Colonic mucosa (tissue), 4 donors: ENCODE measurements around the gene ABLIM2. TPM values are rescaled to one million over a fixed set of nuclear protein-coding genes. Genes with fewer than 3 reads are reported as not detected.

Experiments used
- DNase-seq: peaks from one replicate; pipeline ENCODE4 v3.0.0-alpha.2; 2020
- H3K27ac ChIP-seq: fragments of 200-600 bp; one replicate; pipeline ENCODE4 v1.8.0; 2021
- H3K27me3 ChIP-seq: fragments of 200-600 bp; one replicate; pipeline ENCODE4 v1.8.0; 2021
- H3K36me3 ChIP-seq: fragments of 200-600 bp; one replicate; pipeline ENCODE4 v1.8.0; 2021
- H3K4me1 ChIP-seq: fragments of 200-600 bp; one replicate; pipeline ENCODE4 v1.8.0; 2021; ENCODE audit warnings: mild to moderate bottlenecking
- H3K4me3 ChIP-seq: fragments of 200-600 bp; one replicate; pipeline ENCODE4 v1.8.0; 2021
- H3K9ac ChIP-seq, 2 donors: one replicate each; pipeline ENCODE4 v1.7.0; 2013; ENCODE audit warnings: control low read depth in 2 of 2, low read depth in 2 of 2, low read length in 2 of 2
- H3K9me3 ChIP-seq: fragments of 200-600 bp; one replicate; pipeline ENCODE4 v1.8.0; 2021
- intact Hi-C: fragments of 100-400 bp; cut with DNase I; formaldehyde crosslinking; loops from one replicate; pipeline ENCODE4 v1.14.1; 2022
- total RNA-seq, 2 donors: library from RNA; stranded (reverse); fragmentation: NEBNext Ultra II Directional in 1 of 2; extraction: Animal tissue kit (Norgen Biotek cat#: 25700) in 1 of 2; gene quantifications; one replicate each; pipeline ENCODE4 v1.2.1, GENCODE V29; 2021
- TF ChIP-seq, protein P1 (sequence below): fragments of 200-600 bp; IDR thresholded peaks from one replicate; pipeline ENCODE4 v1.8.0; 2022; ENCODE audit warnings: antibody characterized with exemption, mild to moderate bottlenecking
- donor health status: healthy.
- donor health status: DM: no; HTN: no; CAD: no.
- donor health status: DM: no; HTN: no; CAD: no.

ABLIM2 gene
- total RNA-seq, 2 donors from 2014 or later: 11.1 to 11.5 TPM

DNA sequence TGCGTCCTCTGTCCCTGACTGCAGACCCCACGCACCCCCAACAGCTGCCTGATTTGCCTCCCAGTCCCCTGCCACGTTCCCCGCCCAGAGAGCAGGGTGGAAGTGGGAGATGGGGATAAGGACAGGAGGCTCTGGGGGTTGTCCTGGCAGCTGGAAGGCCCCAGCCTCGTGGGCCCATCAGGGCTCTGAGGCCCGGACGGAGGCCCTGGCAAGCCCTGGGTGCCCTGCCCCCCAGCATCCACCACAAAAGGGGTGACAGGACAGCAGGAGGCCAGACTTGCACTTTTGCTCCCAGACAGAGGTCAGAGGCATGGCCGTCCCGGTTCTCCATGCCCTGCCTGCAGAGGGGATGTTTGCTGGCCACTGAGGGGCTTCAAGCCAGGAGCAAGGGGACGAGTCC lies 45.2 kb upstream of the ABLIM2 start:
- TF ChIP-seq, protein P1, sequence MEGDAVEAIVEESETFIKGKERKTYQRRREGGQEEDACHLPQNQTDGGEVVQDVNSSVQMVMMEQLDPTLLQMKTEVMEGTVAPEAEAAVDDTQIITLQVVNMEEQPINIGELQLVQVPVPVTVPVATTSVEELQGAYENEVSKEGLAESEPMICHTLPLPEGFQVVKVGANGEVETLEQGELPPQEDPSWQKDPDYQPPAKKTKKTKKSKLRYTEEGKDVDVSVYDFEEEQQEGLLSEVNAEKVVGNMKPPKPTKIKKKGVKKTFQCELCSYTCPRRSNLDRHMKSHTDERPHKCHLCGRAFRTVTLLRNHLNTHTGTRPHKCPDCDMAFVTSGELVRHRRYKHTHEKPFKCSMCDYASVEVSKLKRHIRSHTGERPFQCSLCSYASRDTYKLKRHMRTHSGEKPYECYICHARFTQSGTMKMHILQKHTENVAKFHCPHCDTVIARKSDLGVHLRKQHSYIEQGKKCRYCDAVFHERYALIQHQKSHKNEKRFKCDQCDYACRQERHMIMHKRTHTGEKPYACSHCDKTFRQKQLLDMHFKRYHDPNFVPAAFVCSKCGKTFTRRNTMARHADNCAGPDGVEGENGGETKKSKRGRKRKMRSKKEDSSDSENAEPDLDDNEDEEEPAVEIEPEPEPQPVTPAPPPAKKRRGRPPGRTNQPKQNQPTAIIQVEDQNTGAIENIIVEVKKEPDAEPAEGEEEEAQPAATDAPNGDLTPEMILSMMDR: no peak
- H3K36me3 ChIP-seq: no peaks in the 10 kb centered on the region
- no peak overlapping the region for H3K9ac ChIP-seq
- no peak overlapping the region for H3K4me3 ChIP-seq
- intact Hi-C loops: no loop called here
- no peaks in the 10 kb centered on the region for H3K9me3 ChIP-seq
- no peak for DNase-seq
- no peaks in the 10 kb centered on the region for H3K4me1 ChIP-seq
- no peak overlapping the region for H3K27ac ChIP-seq
- no peaks in the 10 kb centered on the region for H3K27me3 ChIP-seq

DNA sequence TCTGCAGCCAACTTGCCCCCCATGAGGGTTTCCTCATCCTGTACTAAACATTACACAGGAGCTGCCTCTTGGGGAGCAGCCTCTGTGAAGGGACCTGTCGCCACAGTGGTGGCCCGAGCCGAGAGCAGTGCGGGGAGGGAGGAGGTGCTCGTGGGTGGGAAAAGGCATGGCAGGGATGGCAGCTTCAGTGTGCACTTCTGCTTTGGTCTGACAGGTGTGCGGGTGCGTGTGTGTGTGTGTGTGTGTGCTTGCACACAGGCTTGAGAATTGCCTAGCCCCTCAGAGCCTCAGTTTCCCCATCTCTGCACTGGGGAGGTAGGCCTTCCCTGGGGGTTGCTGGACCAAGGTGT lies 44.4 kb upstream of the ABLIM2 start:
- intact Hi-C loops: no loop called here
- Histone ChIP-seq H3K27me3 (no peaks in the 10 kb centered on the region), H3K9ac (no peak overlapping the region), H3K36me3 (no peaks in the 10 kb centered on the region), H3K27ac (no peak overlapping the region), H3K9me3 (no peaks in the 10 kb centered on the region), H3K4me3 (no peak overlapping the region), H3K4me1 (peaks cover 8% of the 10 kb centered on the region)
- no peak for DNase-seq
- TF ChIP-seq, protein P1: no peak

DNA sequence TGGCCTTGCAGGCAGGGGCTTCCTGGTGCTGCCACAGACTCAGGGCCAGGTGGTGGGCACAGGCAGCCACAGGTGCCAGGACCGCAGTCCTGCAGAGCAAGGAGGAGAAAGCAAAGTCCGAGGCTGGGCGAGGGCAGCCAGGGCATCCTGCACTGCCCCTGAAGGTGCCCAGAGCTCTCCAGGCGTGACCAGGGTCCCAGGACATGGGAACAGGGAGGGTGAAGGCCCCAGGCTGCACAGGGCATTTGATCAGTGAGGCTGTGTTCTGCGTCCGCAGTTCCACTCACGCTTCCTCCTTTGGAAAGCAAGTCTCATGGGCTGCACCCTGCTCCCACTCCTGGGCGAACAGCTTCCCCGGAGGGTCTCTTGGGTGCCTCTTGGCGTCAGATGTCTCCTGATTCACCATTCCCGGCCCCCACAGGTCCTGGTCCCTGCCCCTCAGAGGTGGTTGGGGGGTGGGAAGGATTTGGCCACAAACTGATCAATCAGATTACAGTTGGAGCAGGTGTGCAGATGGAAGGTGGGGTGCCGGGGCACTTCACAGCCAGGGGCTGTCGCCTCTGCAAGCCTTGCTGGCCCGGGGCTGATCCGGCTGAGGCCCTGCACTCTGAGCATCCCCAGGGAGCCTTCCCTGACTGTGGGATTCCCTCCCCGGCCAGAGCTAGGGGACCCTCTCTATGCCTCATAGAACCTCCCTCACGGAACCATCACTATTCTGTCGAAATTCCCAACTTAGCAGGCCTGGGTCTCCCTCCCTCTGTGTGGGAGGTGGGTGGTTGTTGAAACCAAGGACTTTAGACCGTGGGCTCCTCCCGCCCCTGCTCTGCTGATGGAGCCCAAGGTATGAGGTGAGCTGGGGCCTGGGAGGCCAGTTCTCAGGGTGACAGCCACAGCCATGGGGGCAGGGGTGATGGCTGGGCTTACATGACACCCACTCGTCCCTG lies 43.8 kb upstream of the ABLIM2 start:
- DNase-seq: no peak
- Histone ChIP-seq H3K4me1 (peaks cover 8% of the 10 kb centered on the region), H3K4me3 (no peak overlapping the region), H3K9me3 (no peaks in the 10 kb centered on the region), H3K9ac (no peak overlapping the region), H3K36me3 (no peaks in the 10 kb centered on the region), H3K27ac (no peak overlapping the region), H3K27me3 (no peaks in the 10 kb centered on the region)
- intact Hi-C loops: no loop called here
- TF ChIP-seq, protein P1: no peak

DNA sequence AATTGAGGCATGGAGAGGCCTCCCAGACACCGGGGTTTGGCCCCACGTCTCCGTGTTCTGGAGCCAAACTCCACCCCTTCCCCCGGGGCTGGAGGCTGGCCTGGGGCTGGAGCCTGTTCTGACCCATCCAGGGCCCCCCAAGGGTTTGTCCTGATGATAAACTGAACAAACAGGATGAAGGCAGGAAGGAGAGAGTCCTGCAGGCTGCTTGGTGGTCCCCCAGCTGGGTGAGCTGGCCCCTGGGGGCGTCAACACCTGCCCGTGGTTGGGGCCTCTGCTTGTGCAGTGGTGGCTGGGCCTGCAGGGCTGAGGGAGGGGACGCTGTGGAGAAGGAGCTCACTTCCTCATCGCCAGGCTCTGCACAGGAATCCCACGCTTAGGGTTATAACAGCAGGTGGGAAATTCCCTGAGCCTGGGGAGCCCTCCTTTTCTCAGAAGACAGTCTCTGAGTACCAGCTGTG lies 42.7 kb upstream of the ABLIM2 start:
- H3K4me3 ChIP-seq: no peak overlapping the region

DNA sequence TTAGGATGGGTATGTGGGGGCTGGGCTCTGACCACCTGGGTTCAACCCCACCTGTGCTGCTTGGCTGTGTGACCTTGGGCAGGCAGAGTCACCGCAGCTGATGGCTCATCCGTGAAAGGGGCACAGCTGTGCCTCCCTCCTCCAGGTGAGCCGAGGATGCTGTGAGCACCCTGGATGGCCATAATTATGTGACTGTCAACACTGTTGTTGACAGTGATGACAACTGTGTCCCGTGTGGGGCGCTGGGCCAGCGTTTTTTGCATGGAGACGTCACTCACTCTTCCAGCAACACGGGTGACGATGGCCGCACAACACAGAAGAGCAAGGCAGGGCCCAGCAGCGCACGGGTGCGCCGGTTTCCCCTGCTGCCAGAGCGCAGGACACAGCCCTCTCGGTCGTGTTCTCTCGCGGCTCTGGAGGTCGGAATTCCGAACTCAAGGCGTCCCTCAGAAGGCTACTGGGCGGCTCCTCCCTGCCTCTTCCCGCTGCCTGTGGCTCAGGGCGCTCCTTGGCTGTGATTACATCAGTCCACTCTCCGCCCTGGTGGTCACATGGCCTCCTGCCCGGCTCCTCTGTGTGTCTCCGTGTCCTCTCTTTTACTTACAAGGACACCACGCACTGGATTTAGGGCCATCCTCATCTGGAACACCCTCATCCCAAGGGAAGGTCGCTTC lies 41.8 kb upstream of the ABLIM2 start:
- peak overlapping the region; percentile 90 to 92 for H3K9ac ChIP-seq

More for the DNA sequence above, 42.7 kb upstream of the ABLIM2 start:
- H3K27ac ChIP-seq: no peak overlapping the region
- H3K36me3 ChIP-seq: no peaks in the 10 kb centered on the region
- no peak for DNase-seq
- TF ChIP-seq, protein P1: no peak
- H3K27me3 ChIP-seq: no peaks in the 10 kb centered on the region
- no peaks in the 10 kb centered on the region for H3K9me3 ChIP-seq
- peaks cover 8% of the 10 kb centered on the region for H3K4me1 ChIP-seq
- H3K9ac ChIP-seq: peak overlapping the region; percentile 66 to 90
- intact Hi-C loops: no loop called here

More for the DNA sequence above, 41.8 kb upstream of the ABLIM2 start:
- H3K27ac ChIP-seq: peak overlapping the region; percentile 60
- H3K36me3 ChIP-seq: no peaks in the 10 kb centered on the region
- no peak for DNase-seq
- TF ChIP-seq, protein P1: no peak
- peaks cover 8% of the 10 kb centered on the region for H3K4me1 ChIP-seq
- intact Hi-C loops: no loop called here
- peak overlapping the region; percentile 38 for H3K4me3 ChIP-seq
- H3K27me3 ChIP-seq: no peaks in the 10 kb centered on the region
- no peaks in the 10 kb centered on the region for H3K9me3 ChIP-seq
